GM11168 (cell line): ENCODE results near the gene ZNF763.
"Not testable (repeated sequence)": the region's sequence is repeated elsewhere in the genome, so short reads cannot be mapped to it uniquely, and the experiment has no call there.

Experiments used
- in situ Hi-C: fragments of 300-500 bp; cut with MboI; formaldehyde crosslinking; loops from one replicate; pipeline ENCODE4 v1.12.0; 2022; ENCODE audit warnings: low sequenced_read_pairs; ENCODE audit not compliant: unreplicated experiment

Gene ZNF763

DNA sequence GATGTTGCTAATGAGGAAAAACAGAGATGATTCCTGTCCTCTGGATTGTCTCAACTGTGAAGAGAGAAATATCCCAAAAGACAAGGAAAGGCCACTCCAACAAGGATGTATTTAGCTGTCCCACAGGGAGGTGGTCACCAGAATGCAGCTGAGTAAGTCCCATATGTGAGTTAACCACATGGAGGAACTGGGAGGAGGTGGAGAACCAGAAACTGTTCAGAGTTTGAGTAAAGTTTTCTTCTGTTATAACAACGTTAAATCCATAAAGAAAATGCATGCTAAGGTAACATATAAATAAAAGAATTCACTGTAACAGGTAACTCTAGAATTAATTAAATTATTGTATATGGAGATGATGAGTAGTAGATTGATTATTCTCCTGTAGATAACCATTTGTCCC lies 5.3 kb downstream of the ZNF763 start:
- in situ Hi-C loops: no loop called here

DNA sequence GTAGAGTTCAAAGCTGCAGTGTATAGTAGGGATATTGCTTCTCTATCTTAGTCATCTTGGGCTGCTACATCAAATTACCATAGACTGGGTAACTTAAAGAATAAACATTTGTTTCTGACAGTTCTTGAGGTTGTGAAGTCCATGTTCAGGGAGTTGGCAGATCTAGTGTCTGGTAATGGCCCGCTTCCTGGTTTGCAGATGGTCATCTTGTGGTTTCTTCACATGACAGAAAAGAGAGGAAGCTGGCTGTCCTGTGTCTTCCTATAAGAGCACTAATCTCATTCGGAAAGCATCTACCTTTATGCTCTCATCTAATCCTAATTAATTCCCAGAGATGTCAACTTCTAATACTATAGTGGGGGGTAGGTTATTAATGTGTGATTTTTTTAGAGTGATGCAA lies 6.2 kb downstream of the ZNF763 start:
- in situ Hi-C loops: no loop called here

DNA sequence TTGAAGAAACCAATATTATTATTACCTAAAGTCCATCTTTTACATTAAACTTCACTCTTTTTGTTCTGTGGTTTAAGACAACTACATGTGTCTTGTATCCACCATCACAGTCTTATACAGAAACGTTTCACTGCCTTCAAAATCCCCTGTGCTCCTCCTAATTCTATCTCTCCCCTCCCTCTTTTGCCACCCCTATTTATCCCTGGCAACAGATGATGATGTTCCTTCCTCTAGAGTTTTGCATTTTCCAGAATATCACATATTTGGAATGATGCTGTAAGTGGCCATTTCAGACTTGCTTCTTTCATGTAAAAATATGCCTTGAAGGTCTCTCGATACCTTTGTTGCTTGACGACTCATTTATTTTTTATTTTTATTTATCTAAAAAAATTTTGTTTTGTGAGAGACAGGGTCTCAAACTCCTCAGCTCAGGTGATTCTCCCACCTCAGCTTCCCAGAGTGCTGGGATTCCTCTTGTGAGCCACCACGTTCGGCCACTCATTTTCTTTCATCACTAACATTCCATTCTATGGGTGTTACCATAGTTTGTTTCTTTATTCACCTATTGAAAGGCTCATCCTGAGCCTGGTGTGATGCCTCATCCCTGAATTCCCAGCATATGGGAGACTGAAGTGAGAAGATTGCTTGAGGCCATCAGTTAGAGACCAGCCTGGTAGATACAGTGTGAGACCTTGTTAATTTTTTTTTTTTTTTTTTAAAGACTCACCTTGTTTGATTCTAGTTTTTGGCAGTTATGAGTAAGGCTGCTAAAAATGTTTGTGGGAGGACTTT lies 8.4 kb downstream of the ZNF763 start:
- in situ Hi-C loops: no loop called here

DNA sequence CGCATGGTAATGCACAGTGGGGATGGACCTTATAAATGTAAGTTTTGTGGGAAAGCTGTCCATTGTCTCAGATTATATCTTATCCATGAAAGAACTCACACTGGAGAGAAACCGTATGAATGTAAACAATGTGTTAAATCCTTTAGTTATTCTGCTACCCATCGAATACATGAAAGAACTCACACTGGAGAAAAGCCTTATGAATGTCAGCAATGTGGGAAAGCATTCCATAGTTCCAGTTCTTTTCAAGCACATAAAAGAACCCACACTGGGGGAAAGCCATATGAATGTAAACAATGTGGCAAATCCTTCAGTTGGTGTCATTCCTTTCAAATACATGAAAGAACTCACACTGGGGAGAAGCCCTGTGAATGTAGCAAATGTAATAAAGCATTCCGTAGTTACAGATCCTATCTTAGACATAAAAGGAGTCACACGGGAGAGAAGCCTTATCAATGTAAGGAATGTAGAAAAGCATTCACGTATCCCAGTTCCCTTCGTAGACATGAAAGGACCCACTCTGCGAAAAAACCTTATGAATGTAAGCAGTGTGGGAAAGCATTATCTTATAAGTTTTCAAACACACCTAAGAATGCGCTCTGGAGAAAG lies 13.8 kb downstream of the ZNF763 start:
- in situ Hi-C loops: no loop called here

DNA sequence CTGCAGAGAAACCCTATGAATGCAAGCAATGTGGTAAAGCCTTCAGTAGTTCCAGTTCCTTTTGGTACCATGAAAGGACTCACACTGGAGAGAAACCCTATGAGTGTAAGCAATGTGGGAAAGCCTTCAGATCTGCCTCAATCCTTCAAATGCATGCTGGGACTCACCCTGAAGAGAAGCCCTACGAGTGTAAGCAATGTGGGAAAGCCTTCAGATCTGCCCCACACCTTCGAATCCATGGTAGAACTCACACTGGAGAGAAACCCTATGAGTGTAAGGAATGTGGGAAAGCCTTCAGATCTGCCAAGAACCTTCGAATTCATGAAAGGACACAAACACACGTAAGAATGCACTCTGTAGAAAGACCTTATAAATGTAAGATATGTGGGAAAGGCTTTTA lies 14.7 kb downstream of the ZNF763 start:
- in situ Hi-C loops: no loop called here

DNA sequence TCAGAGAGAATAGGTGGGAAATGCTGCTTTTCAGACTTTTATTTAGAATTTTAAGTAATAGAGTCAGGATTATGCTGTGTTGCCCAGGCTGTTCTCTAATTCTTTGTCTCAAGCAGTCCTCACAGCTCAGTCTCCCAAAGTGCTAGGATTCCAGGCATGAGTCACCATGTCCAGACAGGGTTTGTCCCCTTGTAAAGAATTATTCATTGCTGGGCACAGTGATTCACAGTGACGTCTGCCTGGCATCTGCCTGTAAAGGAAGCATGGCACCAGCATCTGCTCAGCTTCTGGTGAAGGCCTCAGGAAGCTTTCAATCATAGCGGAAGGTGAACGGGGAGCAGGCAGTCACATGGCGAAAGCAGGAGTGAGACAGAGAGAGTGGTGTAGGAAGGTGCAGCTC lies 17.7 kb downstream of the ZNF763 start:
- in situ Hi-C loops: no loop called here

DNA sequence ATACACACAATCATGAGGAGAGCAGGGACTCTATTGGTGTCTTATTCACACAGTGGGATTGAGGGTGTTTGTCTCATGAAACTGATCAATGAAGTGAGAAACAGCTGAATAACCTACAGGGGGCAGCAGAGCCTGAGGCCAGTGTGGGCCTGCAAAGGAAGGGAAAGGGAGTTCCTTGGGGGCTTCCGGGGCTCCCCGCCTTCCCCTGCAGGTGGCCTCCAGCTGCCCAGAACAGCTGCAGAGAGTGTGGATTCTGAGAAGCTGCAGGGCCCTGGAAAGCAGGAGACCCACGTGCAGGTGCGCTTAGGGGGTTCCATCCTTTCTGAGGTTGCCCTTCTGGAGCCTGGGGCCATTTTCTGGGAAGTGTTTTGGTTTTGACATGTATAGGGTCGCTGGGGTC lies 20.1 kb downstream of the ZNF763 start:
- in situ Hi-C loops: no loop called here

DNA sequence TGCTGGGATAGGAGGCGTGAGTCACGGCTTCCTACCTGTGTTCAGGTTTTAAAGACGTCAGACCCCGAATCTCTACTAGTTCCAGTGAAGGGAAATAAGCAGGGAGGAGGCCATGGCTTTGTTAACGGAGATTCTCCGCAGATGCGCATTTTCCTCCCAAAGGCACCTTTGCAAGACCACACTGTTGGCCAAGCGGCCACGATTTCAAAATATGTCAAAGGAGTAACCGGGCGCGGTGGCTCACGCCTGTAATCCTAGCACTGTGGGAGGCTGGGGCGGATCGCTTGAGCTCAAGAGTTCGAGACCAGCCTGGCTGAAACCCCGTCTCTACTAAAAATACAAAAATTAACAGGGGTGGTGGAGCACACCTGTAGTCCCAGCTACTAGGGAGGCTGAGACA lies 21.9 kb downstream of the ZNF763 start:
- in situ Hi-C loops: no loop called here

DNA sequence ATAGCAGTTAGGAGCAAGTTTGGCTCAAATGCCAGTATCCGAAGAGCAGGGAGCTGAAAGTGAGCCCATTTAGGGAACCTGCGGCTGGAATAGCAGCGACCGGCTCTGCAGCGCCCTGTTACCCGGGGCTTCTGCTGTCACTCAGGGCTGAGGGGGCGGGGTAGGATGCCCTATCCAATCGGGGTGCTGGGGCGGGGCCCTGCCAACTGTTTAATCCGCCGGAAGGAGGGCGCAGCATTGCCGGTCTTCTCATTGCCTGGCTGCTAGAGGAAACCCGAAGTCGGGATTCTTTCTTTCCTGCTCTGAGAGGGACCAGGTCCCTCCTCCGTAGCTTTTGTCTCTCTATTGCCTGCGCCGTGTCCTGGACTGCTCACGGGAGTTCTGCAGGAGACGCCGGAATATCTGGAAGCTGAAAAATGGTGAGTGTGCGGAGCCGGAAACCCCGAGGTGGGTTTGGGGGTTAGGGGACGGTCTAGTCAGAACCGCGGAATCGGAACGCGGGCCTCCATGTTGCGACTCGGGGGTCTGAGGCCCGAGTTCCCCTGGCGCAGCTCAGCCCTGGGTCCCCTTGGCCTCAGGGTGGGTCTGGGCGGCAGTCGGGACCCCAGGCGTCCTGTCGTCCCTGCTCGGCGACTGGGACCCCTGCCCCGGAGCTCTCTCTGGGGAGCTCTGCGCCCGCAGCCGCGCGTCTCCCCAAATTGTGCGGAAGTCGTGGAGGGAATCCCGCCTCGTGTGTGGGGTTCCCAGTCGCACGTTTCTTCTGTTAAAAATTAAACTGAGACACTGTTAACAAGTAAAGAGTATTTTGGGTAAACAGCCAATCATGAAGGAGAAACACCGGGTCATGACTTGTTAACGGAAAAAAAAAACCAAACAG lies 22.8 kb downstream of the ZNF763 start:
- in situ Hi-C loops: no loop called here

DNA sequence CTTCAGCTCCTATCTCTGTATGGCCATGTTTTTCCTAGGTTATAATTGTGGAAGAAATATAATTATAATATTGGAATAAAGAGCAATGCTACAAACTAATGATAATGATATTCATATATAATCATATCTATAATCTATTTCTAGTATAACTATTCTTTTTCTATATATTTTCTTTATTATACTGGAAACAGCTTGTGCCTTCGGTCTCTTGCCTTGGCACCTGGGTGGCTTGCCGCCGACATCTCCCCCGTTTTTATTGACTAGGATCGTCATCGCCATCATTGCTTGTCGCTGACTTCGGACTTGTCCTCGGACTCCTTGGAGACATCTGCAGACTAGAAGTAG lies 24.2 kb downstream of the ZNF763 start:
- in situ Hi-C loops: no loop called here

DNA sequence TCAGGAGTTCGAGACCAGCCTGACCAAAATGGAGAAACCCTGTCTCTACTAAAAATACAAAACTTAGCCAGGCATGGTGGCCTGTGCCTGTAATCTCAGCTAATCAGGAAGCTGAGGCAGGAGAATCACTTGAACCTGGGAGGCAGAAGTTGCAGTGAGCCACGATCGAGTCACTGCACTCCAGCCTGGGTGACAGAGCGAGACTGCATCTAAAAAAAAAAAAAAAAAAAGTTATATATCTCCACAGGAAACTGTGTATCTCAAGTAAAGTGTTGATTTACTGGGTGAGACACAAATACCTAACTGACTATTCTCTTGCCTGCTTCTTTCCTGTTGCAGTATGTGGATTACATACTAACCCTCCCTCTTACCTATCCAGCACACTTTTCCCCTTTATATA lies 27.1 kb downstream of the ZNF763 start:
- in situ Hi-C loops: not testable (repeated sequence)

DNA sequence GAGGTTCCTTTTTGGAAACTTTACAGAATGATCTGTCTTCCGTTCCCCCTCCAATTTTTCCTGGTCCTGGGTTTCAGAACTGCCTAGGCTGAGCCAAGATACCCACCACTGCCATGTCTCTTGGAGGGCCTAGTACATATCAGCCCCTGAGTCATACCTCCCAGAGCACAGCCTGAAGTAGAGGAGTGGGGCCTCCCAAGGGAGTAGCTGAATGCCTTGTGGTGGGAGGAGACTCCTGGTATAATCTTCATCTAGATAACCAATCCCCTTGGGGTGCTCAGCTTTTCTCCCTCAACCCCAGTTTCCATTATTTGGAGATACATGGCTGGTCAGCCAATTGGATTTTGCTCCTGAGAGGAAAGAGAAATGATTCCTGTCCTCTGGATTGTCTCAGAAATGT lies 30.3 kb downstream of the ZNF763 start:
- in situ Hi-C loops: no loop called here

DNA sequence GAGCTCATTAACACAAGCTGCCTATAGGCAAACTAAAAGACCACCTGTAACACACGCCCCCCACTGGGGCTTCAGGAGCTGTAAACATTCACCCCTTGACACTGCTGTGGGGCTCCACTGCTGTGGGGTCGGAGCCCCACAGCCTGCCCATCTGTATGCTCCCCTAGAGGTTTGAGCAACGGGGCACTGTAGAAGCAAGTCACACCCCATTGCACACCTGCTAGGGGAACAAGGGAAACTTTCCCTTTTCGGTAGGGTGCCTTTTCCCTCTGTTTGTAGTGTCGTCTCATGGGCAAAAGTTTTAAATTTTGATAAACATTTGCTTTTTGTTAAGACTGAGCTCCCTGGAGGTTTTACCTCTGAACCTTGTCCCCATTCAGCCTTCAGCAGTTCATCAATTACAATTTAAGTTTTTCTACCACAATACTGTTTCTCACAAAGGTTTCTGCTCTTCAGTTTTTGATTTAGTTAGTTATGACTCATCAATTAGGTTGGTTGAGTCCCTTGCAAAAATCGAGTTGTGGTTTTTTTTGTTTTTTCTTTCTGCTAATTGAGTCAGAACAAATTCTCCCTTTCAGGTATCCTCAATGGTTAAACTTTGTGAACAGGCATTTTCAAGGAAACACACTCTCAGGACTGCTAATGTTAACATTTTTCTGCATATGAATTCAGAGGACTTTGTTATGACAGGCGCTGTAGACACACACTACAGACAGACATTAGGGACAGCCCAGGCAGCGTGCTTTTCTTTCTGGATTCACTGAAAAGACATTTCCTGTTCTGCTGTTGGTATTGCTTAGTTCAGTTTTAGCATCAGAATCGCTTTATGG lies 35.5 kb downstream of the ZNF763 start:
- in situ Hi-C loops: no loop called here

DNA sequence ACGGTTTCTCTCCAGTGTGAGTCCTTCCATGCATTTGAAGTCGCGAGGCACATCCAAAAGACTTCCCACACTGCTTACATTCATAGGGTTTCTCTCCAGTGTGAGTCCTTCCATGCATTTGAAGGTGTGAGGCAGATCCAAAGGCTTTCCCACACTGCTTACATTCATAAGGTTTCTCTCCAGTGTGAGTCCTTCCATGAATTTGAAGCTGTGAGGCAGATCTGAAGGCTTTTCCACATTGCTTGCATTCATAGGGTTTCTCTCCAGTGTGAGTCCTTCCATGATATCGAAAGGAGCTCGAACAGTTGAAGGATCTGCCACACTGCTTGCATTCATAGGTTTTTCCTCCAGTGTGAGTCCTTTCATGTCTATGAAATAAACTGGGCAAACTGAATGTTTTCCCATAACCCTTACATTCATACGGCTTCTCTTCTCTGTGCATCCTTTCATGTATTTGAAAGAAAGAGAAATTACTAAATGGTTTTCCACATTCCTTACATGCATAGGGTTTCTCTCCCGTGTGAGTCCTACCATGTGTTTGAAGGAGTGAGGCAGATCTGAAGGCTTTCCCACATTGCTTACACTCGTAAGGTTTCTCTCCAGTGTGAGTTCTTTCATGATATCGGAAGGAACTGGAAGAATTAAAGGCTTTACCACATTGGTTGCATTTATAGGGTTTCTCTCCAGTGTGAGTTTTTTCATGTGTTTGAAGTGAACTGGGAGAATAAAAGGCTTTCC lies 50.3 kb downstream of the ZNF763 start:
- in situ Hi-C loops: no loop called here

DNA sequence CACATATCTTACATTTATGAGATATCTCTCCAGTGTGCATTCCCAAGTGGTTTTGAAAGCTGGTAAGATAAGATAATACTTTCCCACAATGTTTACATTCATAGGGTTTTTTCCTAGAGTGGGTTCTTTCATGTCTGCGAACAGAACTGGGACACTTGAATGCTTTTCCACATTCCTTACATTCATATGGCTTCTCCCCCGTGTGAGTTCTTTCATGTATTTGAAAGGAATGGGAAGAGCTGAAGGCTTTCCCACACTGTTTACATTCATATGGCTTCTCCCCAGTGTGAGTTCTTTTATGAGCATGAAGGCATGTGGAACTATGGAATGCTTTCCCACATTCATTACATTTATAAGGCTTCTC lies 50.9 kb downstream of the ZNF763 start:
- in situ Hi-C loops: no loop called here
